ENCODE results near the gene RHOG.
A peak's percentile ranks its signal among the peaks of the same experiment; 100 is the strongest.

RHOG gene

DNA sequence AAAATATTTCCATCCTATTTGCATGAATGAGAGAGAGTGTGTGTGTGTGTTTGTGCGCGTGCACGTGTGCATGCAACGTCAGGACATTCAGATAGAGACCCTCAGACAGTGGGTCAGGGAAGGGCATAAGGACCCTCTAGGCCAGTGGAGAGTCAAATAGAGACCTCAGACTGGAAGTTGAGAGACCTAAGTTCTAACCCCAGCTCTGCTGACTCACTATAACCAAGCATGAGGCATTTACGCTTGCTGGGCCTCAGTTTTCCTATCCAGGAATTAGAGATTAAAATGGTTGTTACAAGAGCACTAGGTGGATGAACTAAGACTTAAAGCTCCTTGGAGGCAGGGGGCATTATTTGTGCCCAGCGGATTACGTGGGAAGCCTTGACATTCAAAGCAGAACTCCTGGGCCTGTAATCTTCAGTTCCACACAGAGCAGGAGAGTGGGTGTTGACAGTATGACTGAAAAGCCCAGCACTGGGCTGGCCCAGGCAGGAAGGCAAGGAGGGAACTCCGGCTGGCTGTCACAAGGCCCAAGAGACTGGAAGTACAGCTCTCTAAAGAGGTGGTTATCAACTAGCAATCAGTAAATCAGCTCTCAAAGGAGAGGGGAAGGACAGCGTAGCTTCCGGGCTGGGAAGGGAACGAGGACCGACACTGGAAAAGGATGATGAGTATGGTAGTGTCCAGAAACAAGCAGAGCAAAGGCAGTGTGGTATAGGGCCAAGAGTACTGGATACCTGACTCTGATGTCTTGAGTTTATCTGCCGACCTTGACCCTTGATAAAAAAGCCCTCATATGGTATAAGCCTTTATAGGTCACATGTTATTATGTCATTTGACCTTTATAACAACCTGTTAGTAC is 9.2 kb downstream of the RHOG start:
- H3K36me3 ChIP-seq (ENCODE audit: control insufficient read depth, insufficient read depth, low read length, severe bottlenecking), result peaks cover 32% of the 10 kb centered on the region
- peaks cover 15% of the 10 kb centered on the region for H3K4me1 ChIP-seq (ENCODE audit: control insufficient read depth, insufficient read depth, low read length)
- H3K4me3 ChIP-seq (ENCODE audit: low read length), result no peak overlapping the region
- no peaks in the 10 kb centered on the region for H3K9me3 ChIP-seq (ENCODE audit: control insufficient read depth, low read length)
- H3K27me3 ChIP-seq (replicated peaks; ENCODE audit: control insufficient read depth, insufficient read depth, low read length), result no peaks in the 10 kb centered on the region
- no peak overlapping the region for H3K9ac ChIP-seq (ENCODE audit: low read length)
- no peak for DNase-seq (ENCODE audit: low read depth)

DNA sequence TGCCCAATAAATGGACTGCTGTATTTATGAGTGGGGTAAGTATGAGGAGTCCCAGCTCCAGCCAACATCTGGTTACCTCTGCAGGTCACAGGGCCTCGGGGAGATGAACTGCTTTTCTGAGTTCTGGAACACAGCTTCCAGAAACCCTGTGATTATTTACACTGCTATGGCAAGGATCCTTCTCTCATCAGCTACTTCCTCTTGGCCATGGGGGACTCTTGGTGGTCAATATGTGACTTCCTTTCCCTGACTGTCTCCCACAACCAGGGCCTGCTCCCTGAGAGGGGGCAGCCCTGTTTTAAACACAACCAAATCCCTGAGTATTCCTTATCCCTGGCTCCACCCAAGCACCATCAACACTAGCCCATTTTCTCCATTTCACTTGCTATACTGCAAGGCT is 10.0 kb downstream of the RHOG start:
- Histone ChIP-seq H3K4me1 (ENCODE audit: control insufficient read depth, insufficient read depth, low read length) (peaks cover 15% of the 10 kb centered on the region), H3K27me3 (replicated peaks; ENCODE audit: control insufficient read depth, insufficient read depth, low read length) (no peaks in the 10 kb centered on the region), H3K4me3 (ENCODE audit: low read length) (no peak overlapping the region), H3K9ac (ENCODE audit: low read length) (no peak overlapping the region), H3K9me3 (ENCODE audit: control insufficient read depth, low read length) (no peaks in the 10 kb centered on the region), H3K36me3 (ENCODE audit: control insufficient read depth, insufficient read depth, low read length, severe bottlenecking) (peaks cover 37% of the 10 kb centered on the region)
- no peak for DNase-seq (ENCODE audit: low read depth)

DNA sequence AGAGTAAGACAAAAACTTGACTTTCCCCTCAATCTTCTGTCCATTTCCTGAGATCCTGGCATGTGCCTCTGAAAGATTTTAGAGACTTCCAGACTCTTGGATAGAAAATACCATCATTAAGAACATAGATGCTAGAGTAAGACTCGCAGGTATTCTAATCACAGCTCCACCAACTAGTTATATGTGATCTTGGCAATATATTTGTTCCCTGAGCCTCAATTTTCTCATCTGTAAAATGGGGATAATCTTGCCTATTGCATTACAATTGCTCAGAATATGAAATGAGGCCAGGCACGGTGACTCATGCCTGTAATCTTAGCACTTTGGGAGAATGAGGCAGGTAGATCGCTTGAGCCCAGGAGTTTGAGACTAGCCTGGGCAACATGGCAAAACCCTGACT is 10.7 kb downstream of the RHOG start:
- peaks cover 10% of the 10 kb centered on the region for H3K4me1 ChIP-seq (ENCODE audit: control insufficient read depth, insufficient read depth, low read length)
- H3K9ac ChIP-seq (ENCODE audit: low read length), result no peak overlapping the region
- no peak overlapping the region for H3K4me3 ChIP-seq (ENCODE audit: low read length)
- no peaks in the 10 kb centered on the region for H3K27me3 ChIP-seq (replicated peaks; ENCODE audit: control insufficient read depth, insufficient read depth, low read length)
- no peak for DNase-seq (ENCODE audit: low read depth)
- no peaks in the 10 kb centered on the region for H3K9me3 ChIP-seq (ENCODE audit: control insufficient read depth, low read length)
- peaks cover 37% of the 10 kb centered on the region for H3K36me3 ChIP-seq (ENCODE audit: control insufficient read depth, insufficient read depth, low read length, severe bottlenecking)

DNA sequence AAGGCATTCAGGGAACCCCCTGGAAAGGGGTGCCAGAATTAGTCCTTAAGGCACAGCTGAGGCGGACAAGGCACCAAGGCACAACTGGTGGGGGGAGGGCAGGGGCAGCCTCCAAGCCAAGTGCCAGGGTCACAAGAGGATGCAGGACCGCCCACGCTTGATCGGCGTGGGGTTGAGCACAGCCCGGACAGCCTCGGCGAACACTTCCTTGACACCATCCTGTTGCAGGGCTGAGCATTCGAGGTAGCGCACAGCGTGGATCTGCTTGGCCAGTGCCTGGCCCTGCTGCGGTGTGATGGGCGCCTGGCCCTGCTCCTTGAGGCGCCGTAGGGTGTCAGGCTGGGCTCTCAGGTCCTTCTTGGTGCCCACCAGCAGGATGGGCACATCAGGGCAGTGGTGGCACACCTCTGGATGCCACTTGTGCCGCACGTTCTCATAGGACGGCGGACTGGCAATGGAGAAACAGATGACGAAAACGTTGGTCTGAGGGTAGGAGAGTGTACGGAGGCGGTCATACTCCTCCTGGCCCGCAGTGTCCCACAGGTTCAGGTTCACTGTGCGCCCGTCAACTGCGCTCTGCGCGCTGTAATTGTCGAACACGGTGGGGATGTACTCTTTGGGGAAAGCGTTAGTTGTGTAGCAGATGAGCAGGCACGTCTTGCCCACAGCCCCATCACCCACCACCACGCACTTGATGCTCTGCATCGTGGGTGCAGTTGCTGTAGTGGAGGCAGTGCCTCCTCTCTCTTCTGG is 13.1 kb downstream of the RHOG start:
- Histone ChIP-seq H3K4me1 (ENCODE audit: control insufficient read depth, insufficient read depth, low read length) (peaks cover 7% of the 10 kb centered on the region), H3K36me3 (ENCODE audit: control insufficient read depth, insufficient read depth, low read length, severe bottlenecking) (peaks cover 26% of the 10 kb centered on the region), H3K4me3 (ENCODE audit: low read length) (no peak overlapping the region), H3K27me3 (replicated peaks; ENCODE audit: control insufficient read depth, insufficient read depth, low read length) (no peaks in the 10 kb centered on the region), H3K9me3 (ENCODE audit: control insufficient read depth, low read length) (no peaks in the 10 kb centered on the region), H3K9ac (ENCODE audit: low read length) (no peak overlapping the region)
- no peak for DNase-seq (ENCODE audit: low read depth)

DNA sequence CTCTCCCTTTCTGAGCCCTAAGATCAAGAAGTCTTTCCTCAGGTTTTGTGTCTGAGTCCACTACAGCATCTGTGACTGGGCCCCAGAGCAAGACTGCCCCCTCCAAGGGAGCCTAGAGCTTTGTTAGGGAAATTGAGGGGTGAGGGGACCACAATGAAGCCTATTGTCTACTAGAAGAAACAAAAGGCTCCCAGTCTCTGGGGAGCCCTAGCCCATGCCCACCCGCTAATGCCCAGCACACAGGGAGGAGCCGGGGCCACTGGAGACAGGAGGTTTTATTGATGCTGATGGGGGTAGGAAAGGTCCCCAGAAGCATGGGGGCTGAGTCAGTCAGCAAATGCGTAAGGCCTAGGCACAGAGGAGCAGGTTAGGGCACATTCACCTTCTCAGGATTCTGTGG is 14.0 kb downstream of the RHOG start:
- Histone ChIP-seq H3K27me3 (replicated peaks; ENCODE audit: control insufficient read depth, insufficient read depth, low read length) (no peaks in the 10 kb centered on the region), H3K4me1 (ENCODE audit: control insufficient read depth, insufficient read depth, low read length) (peaks cover 7% of the 10 kb centered on the region), H3K36me3 (ENCODE audit: control insufficient read depth, insufficient read depth, low read length, severe bottlenecking) (peaks cover 26% of the 10 kb centered on the region), H3K4me3 (ENCODE audit: low read length) (no peak overlapping the region), H3K9ac (ENCODE audit: low read length) (no peak overlapping the region), H3K9me3 (ENCODE audit: control insufficient read depth, low read length) (no peaks in the 10 kb centered on the region)
- DNase-seq (ENCODE audit: low read depth), result no peak

DNA sequence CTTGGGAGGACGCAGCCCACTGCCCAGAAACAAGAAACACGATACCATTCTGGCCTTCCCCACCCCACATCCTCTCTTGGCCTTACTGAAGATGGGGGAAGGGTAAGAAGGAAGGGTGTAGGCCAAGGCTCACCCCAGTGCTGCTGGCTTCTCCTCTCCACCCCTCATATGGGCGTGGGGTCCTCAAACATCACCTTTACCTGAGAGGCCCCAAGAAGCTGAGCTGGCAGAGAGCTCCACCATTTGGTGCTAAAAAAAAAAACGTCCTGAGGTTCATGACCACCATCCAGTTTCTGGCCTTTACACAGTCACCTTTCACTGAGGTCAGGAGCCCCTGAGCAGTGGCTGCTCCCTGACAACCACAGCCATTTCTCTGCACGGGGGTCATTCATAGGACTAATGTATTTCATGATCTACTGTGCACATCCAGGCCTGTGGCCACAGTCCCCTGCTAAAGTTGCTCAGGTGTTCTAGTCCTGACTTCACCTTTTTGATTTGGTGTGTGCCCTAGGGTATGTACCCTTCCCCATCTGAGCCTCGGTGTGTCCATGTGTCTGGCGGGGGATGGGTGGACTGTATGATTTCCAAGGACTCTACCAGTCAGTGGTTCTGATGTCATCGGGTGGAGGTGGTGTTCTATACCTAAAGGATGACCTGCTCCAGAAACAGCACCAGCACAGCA is 15.1 kb downstream of the RHOG start:
- peaks cover 26% of the 10 kb centered on the region for H3K36me3 ChIP-seq (ENCODE audit: control insufficient read depth, insufficient read depth, low read length, severe bottlenecking)

DNA sequence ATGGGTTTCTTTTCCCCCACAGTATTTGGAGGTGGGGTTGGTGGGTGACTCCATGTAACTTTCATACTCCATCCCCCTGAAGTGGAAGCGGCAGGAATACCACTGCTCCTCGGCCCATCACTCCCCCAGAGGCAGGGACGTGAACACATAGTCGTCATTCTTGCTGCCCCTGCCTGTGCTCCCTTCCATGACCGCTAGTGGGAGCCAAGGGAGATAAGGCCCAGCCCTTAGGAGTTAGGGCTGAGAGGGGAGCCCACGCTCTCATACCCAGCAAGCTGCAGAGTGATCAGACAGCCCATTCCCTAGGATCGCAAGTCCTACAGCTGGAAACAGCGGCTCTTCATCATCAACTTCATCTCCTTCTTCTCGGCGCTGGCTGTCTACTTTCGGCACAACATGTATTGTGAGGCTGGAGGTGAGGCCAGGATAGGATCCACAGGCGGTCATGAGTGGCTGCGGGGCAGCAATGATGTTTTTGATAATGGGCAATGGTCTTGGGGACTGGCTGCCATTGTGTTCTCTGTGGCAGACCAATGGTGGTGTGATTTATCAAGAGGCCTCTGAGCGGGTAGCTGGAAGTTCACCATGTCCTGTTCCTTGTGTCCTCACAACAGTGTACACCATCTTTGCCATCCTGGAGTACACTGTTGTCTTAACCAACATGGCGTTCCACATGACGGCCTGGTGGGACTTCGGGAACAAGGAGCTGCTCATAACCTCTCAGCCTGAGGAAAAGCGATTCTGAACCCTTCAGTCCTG is 15.9 kb downstream of the RHOG start:
- no peak for DNase-seq (ENCODE audit: low read depth)
- H3K9me3 ChIP-seq (ENCODE audit: control insufficient read depth, low read length), result no peaks in the 10 kb centered on the region
- H3K36me3 ChIP-seq (ENCODE audit: control insufficient read depth, insufficient read depth, low read length, severe bottlenecking), result peaks cover 21% of the 10 kb centered on the region
- no peaks in the 10 kb centered on the region for H3K27me3 ChIP-seq (replicated peaks; ENCODE audit: control insufficient read depth, insufficient read depth, low read length)
- no peak overlapping the region for H3K9ac ChIP-seq (ENCODE audit: low read length)
- peaks cover 7% of the 10 kb centered on the region for H3K4me1 ChIP-seq (ENCODE audit: control insufficient read depth, insufficient read depth, low read length)
- no peak overlapping the region for H3K4me3 ChIP-seq (ENCODE audit: low read length)

More for the DNA sequence above, 15.1 kb downstream of the RHOG start:
- H3K4me3 ChIP-seq (ENCODE audit: low read length), result no peak overlapping the region
- no peak for DNase-seq (ENCODE audit: low read depth)
- no peak overlapping the region for H3K9ac ChIP-seq (ENCODE audit: low read length)
- peaks cover 7% of the 10 kb centered on the region for H3K4me1 ChIP-seq (ENCODE audit: control insufficient read depth, insufficient read depth, low read length)
- H3K9me3 ChIP-seq (ENCODE audit: control insufficient read depth, low read length), result no peaks in the 10 kb centered on the region
- no peaks in the 10 kb centered on the region for H3K27me3 ChIP-seq (replicated peaks; ENCODE audit: control insufficient read depth, insufficient read depth, low read length)

DNA sequence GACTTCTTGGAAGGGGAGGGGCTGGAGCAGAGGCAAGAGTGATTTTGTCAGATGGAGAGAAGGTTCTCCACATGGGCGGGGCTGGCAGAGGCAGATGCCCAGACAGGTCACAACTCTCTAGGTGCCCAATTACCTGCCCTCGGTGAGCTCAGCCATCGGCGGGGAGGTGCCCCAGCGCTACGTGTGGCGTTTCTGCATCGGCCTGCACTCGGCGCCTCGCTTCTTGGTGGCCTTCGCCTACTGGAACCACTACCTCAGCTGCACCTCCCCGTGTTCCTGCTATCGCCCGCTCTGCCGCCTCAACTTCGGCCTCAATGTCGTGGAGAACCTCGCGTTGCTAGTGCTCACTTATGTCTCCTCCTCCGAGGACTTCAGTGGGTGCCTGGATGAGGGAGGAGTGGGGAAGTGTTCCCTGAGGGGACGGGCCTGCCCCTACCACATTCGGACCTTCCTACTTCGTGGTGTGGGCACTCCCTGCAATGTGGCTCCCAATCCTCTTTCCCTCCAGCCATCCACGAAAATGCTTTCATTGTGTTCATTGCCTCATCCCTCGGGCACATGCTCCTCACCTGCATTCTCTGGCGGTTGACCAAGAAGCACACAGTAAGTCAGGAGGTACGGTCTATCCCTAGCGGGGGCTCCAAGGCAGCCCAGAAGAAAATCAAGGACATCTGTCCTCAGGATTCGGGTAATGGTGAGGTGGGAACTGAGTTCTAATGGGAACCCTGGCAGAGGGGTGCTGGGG is 16.8 kb downstream of the RHOG start:
- Histone ChIP-seq H3K9me3 (ENCODE audit: control insufficient read depth, low read length) (no peaks in the 10 kb centered on the region), H3K4me1 (ENCODE audit: control insufficient read depth, insufficient read depth, low read length) (peaks cover 7% of the 10 kb centered on the region), H3K4me3 (ENCODE audit: low read length) (no peak overlapping the region), H3K9ac (ENCODE audit: low read length) (no peak overlapping the region), H3K27me3 (replicated peaks; ENCODE audit: control insufficient read depth, insufficient read depth, low read length) (no peaks in the 10 kb centered on the region), H3K36me3 (ENCODE audit: control insufficient read depth, insufficient read depth, low read length, severe bottlenecking) (peaks cover 20% of the 10 kb centered on the region)
- DNase-seq (ENCODE audit: low read depth), result no peak

DNA sequence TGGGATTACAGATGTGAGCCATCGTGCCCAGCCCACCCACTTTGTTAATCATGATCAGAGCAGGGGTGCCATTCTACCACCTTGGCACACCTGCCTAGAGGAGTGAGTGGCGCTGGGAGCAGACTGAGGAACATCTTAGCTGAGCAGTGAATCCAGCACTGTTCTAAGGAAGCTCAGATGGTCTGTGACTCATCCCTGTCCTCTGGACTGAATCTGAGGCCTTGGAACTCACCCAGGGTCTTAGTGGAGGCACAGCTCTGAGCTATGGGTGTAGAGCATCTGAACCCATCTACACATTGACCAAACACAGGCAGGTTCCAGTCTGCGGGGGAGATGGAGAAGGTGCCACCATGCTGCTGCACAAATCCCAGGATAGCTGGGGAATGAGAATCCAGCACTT is 17.5 kb downstream of the RHOG start:
- DNase-seq (ENCODE audit: low read depth), result peak; percentile 74
- Histone ChIP-seq H3K36me3 (ENCODE audit: control insufficient read depth, insufficient read depth, low read length, severe bottlenecking) (peaks cover 20% of the 10 kb centered on the region), H3K27me3 (replicated peaks; ENCODE audit: control insufficient read depth, insufficient read depth, low read length) (no peaks in the 10 kb centered on the region), H3K4me1 (ENCODE audit: control insufficient read depth, insufficient read depth, low read length) (peaks cover 7% of the 10 kb centered on the region), H3K9ac (ENCODE audit: low read length) (no peak overlapping the region), H3K4me3 (ENCODE audit: low read length) (no peak overlapping the region), H3K9me3 (ENCODE audit: control insufficient read depth, low read length) (no peaks in the 10 kb centered on the region)

DNA sequence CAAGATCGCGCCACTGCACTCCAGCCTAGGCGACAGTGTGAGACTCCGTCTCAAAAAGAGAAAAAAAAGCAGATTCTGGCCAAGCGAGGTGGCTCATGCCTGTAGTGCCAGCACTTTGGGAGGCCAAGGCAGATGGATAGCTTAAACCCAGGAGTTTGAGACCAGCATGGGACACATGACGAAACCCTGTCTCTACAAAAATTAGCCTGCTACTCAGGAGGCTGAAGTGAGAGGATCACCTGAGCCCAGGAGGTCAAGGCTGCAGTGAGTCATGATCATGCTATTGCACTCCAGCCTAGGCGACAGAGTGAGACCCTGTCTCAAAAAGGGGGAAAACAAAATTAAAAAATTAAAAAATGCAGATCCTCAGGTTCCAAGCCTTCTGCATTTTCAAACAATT is 18.4 kb downstream of the RHOG start:
- Histone ChIP-seq H3K4me1 (ENCODE audit: control insufficient read depth, insufficient read depth, low read length) (peaks cover 7% of the 10 kb centered on the region), H3K4me3 (ENCODE audit: low read length) (no peak overlapping the region), H3K9me3 (ENCODE audit: control insufficient read depth, low read length) (no peaks in the 10 kb centered on the region), H3K36me3 (ENCODE audit: control insufficient read depth, insufficient read depth, low read length, severe bottlenecking) (peaks cover 12% of the 10 kb centered on the region), H3K27me3 (replicated peaks; ENCODE audit: control insufficient read depth, insufficient read depth, low read length) (no peaks in the 10 kb centered on the region), H3K9ac (ENCODE audit: low read length) (no peak overlapping the region)
- no peak for DNase-seq (ENCODE audit: low read depth)

All from adipocyte (in vitro differentiated cells).